NK-92 (cell line): Measurements from ENCODE around the gene TRAPPC12.
"Not testable (repeated sequence)": the region's sequence is repeated elsewhere in the genome, so short reads cannot be mapped to it uniquely, and the experiment has no call there.

Source experiments
- DNase-seq: peaks from one replicate; lab custom pipeline; 2025; ENCODE audit not compliant: unreplicated experiment; lab: John Stamatoyannopoulos, UW

The TRAPPC12 gene

GRCh38 chr2:3430740-3431490 lies 51.4 kb downstream of the TRAPPC12 start:
- no peak for DNase-seq

GRCh38 chr2:3432067-3432466 lies 52.6 kb downstream of the TRAPPC12 start:
- no peak for DNase-seq

GRCh38 chr2:3432693-3433338 lies 53.3 kb downstream of the TRAPPC12 start:
- no peak for DNase-seq

DNA sequence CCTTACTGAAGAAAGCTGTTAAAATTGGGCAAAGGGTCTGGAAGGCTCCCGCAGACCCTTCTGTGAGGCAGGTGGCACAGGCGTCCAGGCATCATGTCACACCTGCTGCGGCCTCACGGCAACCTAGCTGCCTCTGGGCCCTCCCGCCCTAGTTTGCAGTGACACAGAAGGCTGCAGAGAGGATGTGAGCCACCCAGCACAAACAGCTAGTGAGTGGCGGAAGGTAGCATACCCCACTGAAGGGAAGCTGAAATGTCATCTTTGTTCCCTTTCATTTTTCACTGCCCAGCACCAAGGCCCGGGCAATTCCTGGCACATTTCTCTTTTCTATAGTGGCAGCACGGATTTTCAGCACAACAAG lies 53.8 kb downstream of the TRAPPC12 start:
- DNase-seq = no peak

DNA sequence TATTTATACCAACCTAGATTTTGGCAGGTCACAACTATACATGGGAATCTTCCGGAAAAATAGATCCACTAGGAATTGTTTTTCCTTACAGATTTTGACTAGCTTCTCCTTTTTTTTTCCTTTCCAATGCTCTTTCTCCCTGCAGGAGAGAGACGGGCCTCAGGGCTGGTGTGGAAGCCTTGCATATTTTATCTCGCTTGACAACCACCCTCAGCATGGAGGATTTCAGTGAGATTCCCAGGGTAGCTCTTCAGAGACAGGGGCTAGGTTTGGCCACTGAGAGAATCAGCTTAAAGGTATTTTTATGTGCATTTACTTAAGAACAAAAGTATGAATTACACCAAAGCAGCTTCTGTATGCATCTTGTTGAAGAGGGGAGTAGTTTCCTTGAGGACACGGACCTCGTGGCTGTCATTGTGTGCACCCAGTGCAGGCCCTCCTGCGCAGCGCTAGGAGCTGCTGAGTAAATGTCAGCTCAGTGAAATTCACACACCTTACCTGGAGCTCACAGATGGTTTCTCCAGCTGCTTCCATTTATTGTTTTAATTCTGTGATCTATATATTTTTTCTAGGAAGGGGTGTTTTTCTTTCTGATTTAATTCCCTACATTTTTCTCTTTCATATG lies 54.4 kb downstream of the TRAPPC12 start:
- DNase-seq = no peak

DNA sequence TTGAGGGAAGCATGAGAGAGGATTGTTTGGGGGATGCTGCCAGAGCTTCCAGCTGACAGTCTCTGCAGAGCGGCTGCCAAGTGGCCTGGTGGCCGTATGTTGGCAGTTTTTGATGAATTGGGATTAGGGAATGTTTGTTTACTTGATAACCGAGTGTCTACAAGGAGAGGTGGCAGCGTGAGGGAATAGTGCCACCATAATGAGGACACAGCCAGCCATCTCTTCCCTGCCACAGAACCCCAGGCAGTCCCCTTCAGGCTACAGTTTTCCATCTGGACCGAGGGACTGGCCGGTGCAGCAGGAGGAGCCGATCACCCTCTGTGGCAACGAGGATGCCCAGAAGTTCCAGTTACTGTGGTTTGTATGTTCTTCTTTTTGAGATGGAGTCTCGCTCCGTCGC lies 55.2 kb downstream of the TRAPPC12 start:
- DNase-seq = no peak

- DNase-seq = no peak
Observed at GRCh38 chr2:3435445-3435844, 56.0 kb downstream of the TRAPPC12 start.

- no peak for DNase-seq
Observed at GRCh38 chr2:3440477-3440876, 61.0 kb downstream of the TRAPPC12 start.

DNA sequence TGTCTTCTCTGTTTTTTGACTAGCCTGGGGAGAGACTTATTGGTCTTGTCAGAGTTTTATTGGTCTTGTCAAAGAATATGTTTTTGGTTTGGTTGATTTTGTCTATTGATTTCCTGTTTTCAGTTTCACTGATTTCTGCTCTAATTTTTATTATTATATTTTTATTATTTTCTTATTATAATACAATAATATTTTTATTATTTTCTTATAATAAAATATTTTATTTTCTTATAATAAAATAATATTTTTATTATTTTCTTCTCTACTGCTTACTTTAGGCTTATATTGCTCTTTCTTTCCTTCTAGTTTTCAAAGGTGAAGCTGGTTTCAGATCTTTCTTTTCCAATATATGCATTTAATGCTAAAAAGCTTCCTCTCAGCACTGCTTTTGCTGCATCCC lies 62.0 kb downstream of the TRAPPC12 start:
- DNase-seq = no peak

DNA sequence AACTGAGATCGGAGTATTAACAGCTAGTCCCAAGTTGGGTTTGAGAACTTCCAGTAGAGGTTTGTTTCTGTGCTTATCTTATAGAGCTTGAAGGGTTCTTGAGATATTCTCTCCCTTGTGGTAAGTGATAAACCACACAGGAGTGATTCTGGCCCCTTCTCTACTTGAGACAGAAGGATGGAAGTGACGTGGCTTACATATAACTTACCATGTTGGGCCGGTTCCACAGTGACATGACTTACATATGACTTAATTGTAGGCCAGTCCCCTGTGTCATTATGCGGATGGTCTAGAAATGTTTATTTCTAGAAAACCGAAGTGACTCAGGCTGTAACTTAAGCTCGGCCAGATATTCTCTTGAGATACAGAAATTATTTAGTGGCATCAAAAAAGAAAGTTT lies 62.7 kb downstream of the TRAPPC12 start:
- DNase-seq = no peak

GRCh38 chr2:3443083-3443482 lies 63.6 kb downstream of the TRAPPC12 start:
- DNase-seq = no peak

DNA sequence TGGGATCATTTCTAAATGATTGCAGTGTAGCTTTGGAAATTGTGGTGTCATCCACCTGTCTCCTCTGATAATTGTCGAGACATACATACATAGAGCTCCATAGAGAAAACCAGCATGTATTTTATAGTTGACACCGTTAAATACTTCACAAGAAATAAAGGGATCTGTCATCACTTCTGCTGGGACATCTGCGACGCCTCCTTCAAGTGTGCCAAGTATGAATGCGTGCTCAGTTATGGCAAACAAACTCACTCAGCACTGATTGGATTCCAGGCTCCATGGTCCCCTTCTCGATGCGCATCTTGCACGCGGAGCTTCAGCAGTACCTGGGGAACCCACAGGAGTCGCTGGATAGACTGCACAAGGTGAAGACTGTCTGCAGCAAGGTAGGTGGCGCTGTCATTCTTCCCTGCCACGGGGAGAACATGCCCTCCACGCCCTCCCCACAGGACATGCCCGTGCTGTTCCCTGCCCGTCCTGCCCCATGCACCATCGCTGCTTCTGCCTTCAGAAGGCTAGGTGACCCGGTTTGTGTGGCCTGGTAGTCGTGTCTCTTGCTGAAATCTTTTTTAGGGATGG lies 64.1 kb downstream of the TRAPPC12 start:
- no peak for DNase-seq

GRCh38 chr2:3445891-3446290 lies 66.4 kb downstream of the TRAPPC12 start:
- no peak for DNase-seq

GRCh38 chr2:3446381-3446780 lies 66.9 kb downstream of the TRAPPC12 start:
- DNase-seq = no peak

DNA sequence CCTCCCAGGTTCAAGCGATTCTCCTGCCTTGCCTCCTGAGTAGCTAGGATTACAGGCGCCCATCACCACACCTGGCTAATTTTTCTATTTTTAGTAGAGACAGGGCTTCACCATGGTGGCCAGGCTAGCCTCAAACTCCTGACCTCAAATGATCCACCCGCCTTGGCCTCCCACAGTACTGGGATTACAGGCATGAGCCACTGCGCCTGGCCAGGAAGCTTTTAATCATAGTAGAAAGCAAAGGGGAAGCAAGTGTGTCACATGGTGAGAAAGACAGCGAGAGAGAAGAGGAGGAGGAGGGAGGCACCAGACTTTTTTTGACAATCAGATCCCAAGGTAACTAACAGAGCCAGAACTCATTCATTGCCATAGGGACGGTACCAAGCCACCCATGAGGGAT lies 67.7 kb downstream of the TRAPPC12 start:
- not testable (repeated sequence) for DNase-seq

DNA sequence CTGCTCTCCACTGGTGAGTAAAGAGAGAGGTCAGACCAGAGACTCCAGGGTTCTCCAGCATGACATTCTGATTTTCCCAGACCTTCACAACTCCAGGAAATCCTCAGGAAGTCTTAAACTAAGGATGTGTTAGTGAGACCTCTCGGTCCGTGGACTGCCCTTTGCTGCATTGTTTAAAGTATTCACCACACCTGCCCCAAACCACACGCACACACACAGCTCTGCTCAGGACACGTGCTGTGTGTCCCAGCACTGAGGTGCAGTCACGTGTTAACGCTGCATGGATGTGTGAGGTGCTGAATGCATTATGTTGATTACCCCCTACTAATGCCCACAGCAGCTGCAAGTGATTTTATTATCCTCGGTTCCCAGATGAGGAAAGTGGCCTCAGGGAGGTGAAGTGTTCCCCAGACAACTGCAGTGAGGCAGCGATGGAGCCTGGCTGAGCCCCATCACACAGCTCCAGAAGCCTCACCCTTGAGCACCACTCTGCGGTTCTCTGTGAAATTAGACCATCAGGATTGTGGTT lies 68.4 kb downstream of the TRAPPC12 start:
- DNase-seq = no peak

DNA sequence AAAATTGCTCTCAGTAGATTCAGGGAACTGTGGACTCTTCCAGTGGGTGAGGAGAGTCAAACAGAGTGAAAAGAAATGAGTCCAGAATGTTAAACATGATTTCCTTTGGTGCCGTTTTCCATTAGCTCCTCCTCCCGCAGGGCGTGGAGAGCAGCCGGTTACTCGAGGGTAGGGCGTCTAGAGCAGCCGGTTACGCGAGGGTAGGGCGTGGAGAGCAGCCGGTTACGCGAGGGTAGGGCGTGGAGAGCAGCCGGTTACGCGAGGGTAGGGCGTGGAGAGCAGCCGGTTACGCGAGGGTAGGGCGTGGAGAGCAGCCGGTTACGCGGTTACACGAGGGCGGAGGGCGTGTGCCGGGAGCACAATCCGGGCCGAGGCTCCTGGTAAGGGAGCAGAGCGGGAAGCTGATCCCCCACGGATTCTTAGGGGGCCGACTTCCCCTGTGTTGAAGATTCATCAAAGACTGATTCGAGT lies 69.0 kb downstream of the TRAPPC12 start:
- DNase-seq = not testable (repeated sequence)

- DNase-seq = no peak
Observed at GRCh38 chr2:3449086-3449485, 69.6 kb downstream of the TRAPPC12 start.

- DNase-seq = no peak
Observed at GRCh38 chr2:3449936-3450335, 70.4 kb downstream of the TRAPPC12 start.

DNA sequence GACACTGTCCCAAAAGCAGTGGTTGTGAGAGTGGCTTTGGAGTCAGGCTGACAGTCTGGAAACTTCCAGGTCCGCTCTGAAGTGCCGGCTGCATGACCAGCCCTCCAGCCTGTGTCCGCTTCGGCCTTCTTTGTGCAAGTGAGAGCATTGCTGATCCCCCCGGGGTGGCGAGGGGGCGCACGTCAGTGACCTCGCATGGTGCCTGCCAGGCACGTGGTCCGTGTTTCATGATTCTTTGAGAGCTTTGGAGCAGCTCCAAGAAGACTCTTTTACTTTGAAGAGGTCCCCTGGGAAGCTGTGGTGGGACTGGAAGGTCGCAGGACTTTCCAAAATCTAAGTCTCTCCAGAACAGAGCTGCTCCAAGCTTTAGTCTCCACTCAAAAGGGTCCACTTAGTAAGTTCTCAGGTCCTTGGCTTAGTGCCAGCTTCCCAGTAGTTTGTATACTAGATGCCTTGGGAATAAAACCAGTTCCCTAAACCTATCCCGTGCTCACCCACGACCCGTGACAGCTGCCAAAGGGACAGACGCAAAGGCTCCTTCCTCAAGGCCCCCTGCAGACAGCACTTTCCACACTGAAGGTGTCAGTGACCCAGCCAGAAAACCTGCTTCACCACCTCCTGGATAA lies 71.0 kb downstream of the TRAPPC12 start:
- no peak for DNase-seq

- DNase-seq = no peak
Observed at GRCh38 chr2:3451169-3451568, 71.7 kb downstream of the TRAPPC12 start.
